Ishikawa (cell line): ENCODE results near the gene GTF2A1L.

Experiments used
- CEBPB ChIP-seq: IDR thresholded peaks from 2 replicates; pipeline ENCODE4 v1.6.1; 2012
- EGR1 ChIP-seq: IDR thresholded peaks from 2 replicates; pipeline ENCODE4 v1.6.1; 2012
- EP300 ChIP-seq: IDR thresholded peaks from 2 replicates; pipeline ENCODE4 v1.6.1; 2012; ENCODE audit warnings: borderline replicate concordance
- NFIC ChIP-seq: IDR thresholded peaks from 2 replicates; pipeline ENCODE4 v1.6.1; 2012
- TCF12 ChIP-seq: IDR thresholded peaks from 2 replicates; pipeline ENCODE4 v1.6.1; 2012; ENCODE audit warnings: low read depth
- YY1 ChIP-seq: IDR thresholded peaks from 2 replicates; pipeline ENCODE4 v1.6.1; 2012; ENCODE audit warnings: low read depth
- ZBTB7A ChIP-seq: IDR thresholded peaks from 2 replicates; pipeline ENCODE4 v1.6.1; 2012; ENCODE audit warnings: low read depth
- TF ChIP-seq, protein P1 (sequence below): IDR thresholded peaks from 2 replicates; pipeline ENCODE4 v1.6.1; 2012
- TF ChIP-seq, protein P2 (sequence below): IDR thresholded peaks from 2 replicates; pipeline ENCODE4 v1.6.1; 2012; ENCODE audit warnings: low read depth, mild to moderate bottlenecking

DNA sequence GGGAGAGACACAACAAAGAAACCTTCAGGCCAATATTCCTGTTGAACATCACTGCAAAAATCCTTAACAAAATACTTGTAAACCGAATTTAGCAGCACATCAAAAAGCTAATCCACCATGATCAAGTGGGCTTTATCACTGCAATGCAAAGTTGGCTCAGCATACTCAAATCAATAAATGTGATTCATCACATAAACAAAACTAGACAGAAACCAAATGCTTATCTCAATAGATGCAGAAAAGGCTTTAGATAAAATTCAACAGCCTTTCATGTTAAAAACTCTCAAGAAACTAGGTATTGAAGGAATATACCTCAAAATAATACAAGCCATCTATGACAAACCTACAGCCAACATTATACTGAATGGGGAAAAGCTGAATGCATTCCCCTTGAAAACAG lies 20.6 kb downstream of the GTF2A1L start:
- TF ChIP-seq NFIC (no peak), EP300 (no peak), CEBPB (no peak), TCF12 (no peak), EGR1 (no peak), YY1 (no peak), ZBTB7A (no peak)
- TF ChIP-seq, protein P1, sequence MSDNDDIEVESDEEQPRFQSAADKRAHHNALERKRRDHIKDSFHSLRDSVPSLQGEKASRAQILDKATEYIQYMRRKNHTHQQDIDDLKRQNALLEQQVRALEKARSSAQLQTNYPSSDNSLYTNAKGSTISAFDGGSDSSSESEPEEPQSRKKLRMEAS = no peak
- TF ChIP-seq, protein P2, sequence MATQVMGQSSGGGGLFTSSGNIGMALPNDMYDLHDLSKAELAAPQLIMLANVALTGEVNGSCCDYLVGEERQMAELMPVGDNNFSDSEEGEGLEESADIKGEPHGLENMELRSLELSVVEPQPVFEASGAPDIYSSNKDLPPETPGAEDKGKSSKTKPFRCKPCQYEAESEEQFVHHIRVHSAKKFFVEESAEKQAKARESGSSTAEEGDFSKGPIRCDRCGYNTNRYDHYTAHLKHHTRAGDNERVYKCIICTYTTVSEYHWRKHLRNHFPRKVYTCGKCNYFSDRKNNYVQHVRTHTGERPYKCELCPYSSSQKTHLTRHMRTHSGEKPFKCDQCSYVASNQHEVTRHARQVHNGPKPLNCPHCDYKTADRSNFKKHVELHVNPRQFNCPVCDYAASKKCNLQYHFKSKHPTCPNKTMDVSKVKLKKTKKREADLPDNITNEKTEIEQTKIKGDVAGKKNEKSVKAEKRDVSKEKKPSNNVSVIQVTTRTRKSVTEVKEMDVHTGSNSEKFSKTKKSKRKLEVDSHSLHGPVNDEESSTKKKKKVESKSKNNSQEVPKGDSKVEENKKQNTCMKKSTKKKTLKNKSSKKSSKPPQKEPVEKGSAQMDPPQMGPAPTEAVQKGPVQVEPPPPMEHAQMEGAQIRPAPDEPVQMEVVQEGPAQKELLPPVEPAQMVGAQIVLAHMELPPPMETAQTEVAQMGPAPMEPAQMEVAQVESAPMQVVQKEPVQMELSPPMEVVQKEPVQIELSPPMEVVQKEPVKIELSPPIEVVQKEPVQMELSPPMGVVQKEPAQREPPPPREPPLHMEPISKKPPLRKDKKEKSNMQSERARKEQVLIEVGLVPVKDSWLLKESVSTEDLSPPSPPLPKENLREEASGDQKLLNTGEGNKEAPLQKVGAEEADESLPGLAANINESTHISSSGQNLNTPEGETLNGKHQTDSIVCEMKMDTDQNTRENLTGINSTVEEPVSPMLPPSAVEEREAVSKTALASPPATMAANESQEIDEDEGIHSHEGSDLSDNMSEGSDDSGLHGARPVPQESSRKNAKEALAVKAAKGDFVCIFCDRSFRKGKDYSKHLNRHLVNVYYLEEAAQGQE = no peak
